Neural crest cell (in vitro differentiated cells): Measurements from ENCODE around the gene DPH2. TPM values are rescaled to one million over a fixed set of nuclear protein-coding genes. Genes with fewer than 3 reads are reported as not detected.
A peak's percentile ranks its signal among the peaks of the same experiment; 100 is the strongest.

ENCODE experiments used
- DNase-seq: peaks from one replicate; pipeline ENCODE4 v3.0.0; 2021; ENCODE audit warnings: low read depth, mixed read lengths, low spot score
- H3K27ac Mint-ChIP-seq: one replicate; pipeline ENCODE4 v1.8.0; 2021; ENCODE audit warnings: mild to moderate bottlenecking, mixed read lengths; ENCODE audit not compliant: unreplicated experiment
- H3K27me3 Mint-ChIP-seq: 2 replicates; pipeline ENCODE4 v1.8.0; 2021; ENCODE audit warnings: low read depth, mild to moderate bottlenecking, mixed read lengths
- H3K36me3 Mint-ChIP-seq: 2 replicates; pipeline ENCODE4 v1.8.0; 2021; ENCODE audit warnings: low read depth, mild to moderate bottlenecking, mixed read lengths
- H3K4me1 Mint-ChIP-seq: 2 replicates; pipeline ENCODE4 v1.8.0; 2021; ENCODE audit warnings: mixed read lengths
- H3K4me3 Mint-ChIP-seq: one replicate; pipeline ENCODE4 v1.8.0; 2021; ENCODE audit warnings: mild to moderate bottlenecking, mixed read lengths
- H3K9me3 Mint-ChIP-seq: 2 replicates; pipeline ENCODE4 v1.8.0; 2021; ENCODE audit warnings: mixed read lengths
- CTCF ChIP-seq: fragments of 200-600 bp; sonication (generic); conservative IDR thresholded peaks from 2 replicates; pipeline ENCODE4 v1.5.0; 2021; ENCODE audit warnings: antibody characterized with exemption, mild to moderate bottlenecking
- total RNA-seq: library from RNA; stranded (reverse); gene quantifications from 2 replicates; pipeline ENCODE4 v1.2.1, GENCODE V29; 2021

The DPH2 gene
- total RNA-seq, 1 donor from 2014 or later = 34.4 TPM

DNA sequence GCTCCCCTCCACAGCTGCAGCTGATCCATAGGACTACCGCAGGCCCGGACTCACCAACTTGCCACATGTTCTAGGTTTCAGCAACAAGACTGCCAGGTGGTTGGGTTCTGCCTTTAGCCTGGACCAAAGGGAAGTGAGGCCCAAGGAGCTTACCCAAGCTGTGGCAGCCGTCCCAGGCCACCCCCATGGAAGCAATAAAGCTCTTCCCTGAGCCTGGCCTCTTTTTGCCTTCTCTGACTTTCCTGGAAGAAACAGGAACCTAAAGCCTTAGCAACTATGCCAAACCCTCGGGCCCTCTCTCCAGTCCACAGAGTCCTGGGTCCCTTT, 38.9 kb upstream of the DPH2 start:
- H3K36me3 Mint-ChIP-seq = peaks cover 1% of the 10 kb centered on the region
- no peak for DNase-seq

GRCh38 chr1:43931711-43932660, 37.8 kb upstream of the DPH2 start:
- Mint-ChIP-seq H3K36me3 (no peaks in the 10 kb centered on the region), H3K27ac (no peak overlapping the region), H3K9me3 (no peaks in the 10 kb centered on the region), H3K4me1 (peaks cover 16% of the 10 kb centered on the region), H3K4me3 (peak overlapping the region; percentile 1), H3K27me3 (peaks cover 45% of the 10 kb centered on the region)
- no peak for TF ChIP-seq CTCF
- no peak for DNase-seq

More for the DNA sequence above, 38.9 kb upstream of the DPH2 start:
- no peaks in the 10 kb centered on the region for H3K9me3 Mint-ChIP-seq
- peaks cover 40% of the 10 kb centered on the region for H3K27me3 Mint-ChIP-seq
- H3K27ac Mint-ChIP-seq = no peak overlapping the region
- no peak for TF ChIP-seq CTCF
- H3K4me3 Mint-ChIP-seq = peak overlapping the region; percentile 56
- H3K4me1 Mint-ChIP-seq = peaks cover 16% of the 10 kb centered on the region

GRCh38 chr1:43932786-43933385, 36.9 kb upstream of the DPH2 start:
- H3K9me3 Mint-ChIP-seq = no peaks in the 10 kb centered on the region
- H3K36me3 Mint-ChIP-seq = no peaks in the 10 kb centered on the region
- peaks cover 48% of the 10 kb centered on the region for H3K27me3 Mint-ChIP-seq
- H3K4me1 Mint-ChIP-seq = peaks cover 16% of the 10 kb centered on the region
- no peak for DNase-seq
- H3K27ac Mint-ChIP-seq = peak overlapping the region; percentile 3
- TF ChIP-seq CTCF = no peak
- H3K4me3 Mint-ChIP-seq = peak overlapping the region; percentile 1

GRCh38 chr1:43933386-43934100, 36.3 kb upstream of the DPH2 start, which contains the start of gene ARTN:
TSS of gene ARTN (plus strand) at chr1:43933801. CDS start at chr1:43935657, 1,856 bp downstream.
- peaks cover 53% of the 10 kb centered on the region for H3K27me3 Mint-ChIP-seq
- DNase-seq = no peak
- H3K4me1 Mint-ChIP-seq = peaks cover 16% of the 10 kb centered on the region

More at GRCh38 chr1:43933386-43934100, 36.3 kb upstream of the DPH2 start, which contains the start of gene ARTN:
- peak within 1 kb of the TSS; percentile 3 for H3K27ac Mint-ChIP-seq
- no peaks in the 10 kb centered on the region for H3K36me3 Mint-ChIP-seq
- peak within 1 kb of the TSS; percentile 83 for H3K4me3 Mint-ChIP-seq
- H3K9me3 Mint-ChIP-seq = no peaks in the 10 kb centered on the region
- TF ChIP-seq CTCF = no peak
